ENCODE data around the gene SUMO1.
"Not testable (repeated sequence)": the region's sequence is repeated elsewhere in the genome, so short reads cannot be mapped to it uniquely, and the experiment has no call there.

SUMO1 gene

GRCh38 chr2:202238234-202239197, at the start of gene SUMO1:
SUMO1 (minus strand) TSS chr2:202238597; CDS start chr2:202238451, 146 bp downstream.
- intact Hi-C loops (cut with DNase I): no loop called here
- DNase-seq: peak; percentile 87 to 97 (median 94)

- no peak for DNase-seq
- intact Hi-C loops (cut with DNase I): no loop called here
Measured at GRCh38 chr2:202286595-202286994, 48.2 kb upstream of the SUMO1 start.

- intact Hi-C loops (cut with DNase I): no loop called here
- DNase-seq: peak in 1 of 42 donors; percentile 39
Measured at GRCh38 chr2:202278944-202279343, 40.5 kb upstream of the SUMO1 start.

- intact Hi-C loops (cut with DNase I): no loop called here
- DNase-seq: no peak
Measured at GRCh38 chr2:202278036-202278760, 39.8 kb upstream of the SUMO1 start.

GRCh38 chr2:202276078-202276720, 37.8 kb upstream of the SUMO1 start:
- DNase-seq; intact Hi-C loops (cut with DNase I): not testable (repeated sequence)

GRCh38 chr2:202270487-202270886, 32.1 kb upstream of the SUMO1 start:
- intact Hi-C loops (cut with DNase I): no loop called here
- no peak for DNase-seq

- intact Hi-C loops (cut with DNase I): loop anchor here (10.0 kb wide), 1 partner anchor 105 kb away; the partner anchor contains the start of gene BMPR2
- no peak for DNase-seq
Measured at GRCh38 chr2:202269585-202269984, 31.2 kb upstream of the SUMO1 start.

- intact Hi-C loops (cut with DNase I): loop anchor here (10.0 kb wide), 1 partner anchor 107 kb away; the partner anchor contains the start of gene BMPR2
- DNase-seq: no peak
Measured at GRCh38 chr2:202267495-202267894, 29.1 kb upstream of the SUMO1 start.

GRCh38 chr2:202265467-202266277, 27.3 kb upstream of the SUMO1 start, which contains the start of gene NOP58:
NOP58 (plus strand) TSS chr2:202265763; CDS start chr2:202265942, 179 bp downstream.
- intact Hi-C loops (cut with DNase I): loop anchor here (10.0 kb wide), 1 partner anchor 109 kb away; the partner anchor contains the start of gene BMPR2
- peak; percentile 82 to 98 (median 94) for DNase-seq

- intact Hi-C loops (cut with DNase I): loop anchor here (10.0 kb wide), 1 partner anchor 113 kb away; the partner anchor contains the start of gene BMPR2
Measured at GRCh38 chr2:202261531-202261930, 23.1 kb upstream of the SUMO1 start.

GRCh38 chr2:202251494-202251893, 13.1 kb upstream of the SUMO1 start:
- DNase-seq: no peak
- intact Hi-C loops (cut with DNase I): no loop called here

More at GRCh38 chr2:202261531-202261930, 23.1 kb upstream of the SUMO1 start:
- DNase-seq: no peak

GRCh38 chr2:202249521-202250253, 11.3 kb upstream of the SUMO1 start:
- intact Hi-C loops (cut with DNase I): no loop called here
- DNase-seq: peak in 34 of 42 donors; percentile 5 to 75 (median 38)

- intact Hi-C loops (cut with DNase I); DNase-seq: not testable (repeated sequence)
Measured at GRCh38 chr2:202247710-202248109, 9.3 kb upstream of the SUMO1 start.

- DNase-seq: peak in 39 of 42 donors; percentile 3 to 67 (median 31)
Measured at GRCh38 chr2:202237787-202238233, 587 bp downstream of the SUMO1 start.

GRCh38 chr2:202221873-202222272, 16.5 kb downstream of the SUMO1 start:
- intact Hi-C loops (cut with DNase I): no loop called here
- no peak for DNase-seq

More at GRCh38 chr2:202237787-202238233, 587 bp downstream of the SUMO1 start:
- intact Hi-C loops (cut with DNase I): no loop called here

- DNase-seq: no peak
- intact Hi-C loops (cut with DNase I): no loop called here
Measured at GRCh38 chr2:202215179-202215578, 23.2 kb downstream of the SUMO1 start.

- no peak for DNase-seq
Measured at GRCh38 chr2:202208526-202208925, 29.9 kb downstream of the SUMO1 start.

More at GRCh38 chr2:202208526-202208925, 29.9 kb downstream of the SUMO1 start:
- intact Hi-C loops (cut with DNase I): no loop called here

Measured in head of caudate nucleus (tissue), 42 donors.